Anterior cingulate cortex (tissue), 58 donors: ENCODE measurements around the gene AMTN.
A peak's percentile ranks its signal among the peaks of the same experiment; 100 is the strongest.

Experiments used
- DNase-seq, 58 donors: peaks; one replicate each; lab custom pipeline; 2025; lab: John Stamatoyannopoulos, UW

Gene AMTN

GRCh38 chr4:70559211-70559830 is 41.0 kb downstream of the AMTN start:
- peak in 31 of 58 donors; percentile 0 to 52 (median 11) for DNase-seq

GRCh38 chr4:70559924-70560323 is 41.6 kb downstream of the AMTN start:
- DNase-seq: no peak

GRCh38 chr4:70564033-70564432 is 45.7 kb downstream of the AMTN start:
- no peak for DNase-seq

GRCh38 chr4:70570796-70571195 is 52.4 kb downstream of the AMTN start:
- no peak for DNase-seq

- DNase-seq: no peak
Measured at GRCh38 chr4:70571772-70572171, 53.4 kb downstream of the AMTN start.

GRCh38 chr4:70575964-70576363 is 57.6 kb downstream of the AMTN start:
- no peak for DNase-seq

- no peak for DNase-seq
Measured at GRCh38 chr4:70577220-70577927, 59.0 kb downstream of the AMTN start.

GRCh38 chr4:70581980-70582379 is 63.6 kb downstream of the AMTN start:
- DNase-seq: no peak
